HG03460 (cell line): ENCODE data around the gene ETV5.
A peak's percentile ranks its signal among the peaks of the same experiment; 100 is the strongest.
"Not testable (repeated sequence)": the region's sequence is repeated elsewhere in the genome, so short reads cannot be mapped to it uniquely, and the experiment has no call there.

ENCODE experiments used
- ATAC-seq: cut with Tn5 transposase; IDR thresholded peaks from one replicate; pipeline ENCODE4 v1.9.1; 2021; ENCODE audit not compliant: unreplicated experiment

Gene ETV5

DNA sequence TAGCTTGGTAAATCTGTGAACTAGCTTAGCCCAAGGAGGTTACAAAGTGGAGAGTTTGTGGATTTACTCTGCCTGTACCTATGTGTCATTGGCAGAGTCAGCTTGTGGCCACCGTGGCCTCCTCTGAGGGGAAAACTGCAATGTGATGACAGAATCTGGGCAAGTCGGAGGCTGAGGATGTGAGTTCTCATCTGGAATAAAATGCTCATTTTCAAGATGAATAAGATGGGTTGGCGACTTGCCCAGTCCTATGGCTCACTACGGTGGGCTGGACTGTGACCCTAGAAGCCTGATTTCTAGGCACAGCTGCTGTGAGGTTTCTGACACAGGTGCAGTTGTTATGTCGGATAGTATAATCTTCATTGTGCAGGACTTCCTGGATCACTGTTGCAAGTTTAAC is 83.7 kb downstream of the ETV5 start:
- ATAC-seq, result no peak

DNA sequence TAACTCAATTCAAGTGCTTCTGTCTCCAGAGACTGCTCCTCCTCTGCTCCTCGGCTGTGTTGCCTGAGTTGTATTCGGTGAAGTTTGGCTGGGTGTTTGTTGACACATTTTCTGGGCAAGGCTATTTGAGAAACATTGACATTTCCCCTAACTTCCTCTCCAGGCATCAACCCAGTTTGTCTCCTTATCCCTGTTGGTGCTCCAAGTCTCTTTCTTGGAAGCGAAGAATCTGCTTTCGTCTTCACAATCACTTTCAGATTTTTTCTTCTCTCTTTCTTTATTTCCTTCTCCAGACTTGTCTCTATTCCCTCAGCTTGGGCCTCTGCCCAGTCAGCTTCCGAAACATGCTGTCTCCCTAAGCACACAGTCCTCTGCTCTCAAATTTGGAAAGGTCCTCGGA is 84.7 kb downstream of the ETV5 start:
- ATAC-seq, result no peak

DNA sequence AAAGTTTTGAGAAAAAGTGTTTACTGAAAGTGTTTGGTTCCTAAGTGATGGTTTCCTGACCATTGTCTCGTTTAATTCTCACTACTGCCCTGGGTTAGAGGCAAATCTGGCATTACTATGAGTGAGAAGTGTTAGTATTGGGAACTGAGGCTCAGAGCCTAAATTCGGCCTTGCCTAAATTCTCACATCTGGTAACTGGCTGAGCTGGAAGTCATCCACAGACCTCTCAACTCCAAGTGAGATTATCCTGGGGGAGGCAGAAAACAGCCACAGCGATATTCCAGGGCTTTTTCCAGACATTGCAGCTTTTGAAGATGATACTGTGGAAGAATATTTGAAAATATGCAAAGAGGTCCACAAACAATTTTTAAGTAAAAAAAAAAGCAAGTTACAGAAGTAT is 86.0 kb downstream of the ETV5 start:
- no peak for ATAC-seq

DNA sequence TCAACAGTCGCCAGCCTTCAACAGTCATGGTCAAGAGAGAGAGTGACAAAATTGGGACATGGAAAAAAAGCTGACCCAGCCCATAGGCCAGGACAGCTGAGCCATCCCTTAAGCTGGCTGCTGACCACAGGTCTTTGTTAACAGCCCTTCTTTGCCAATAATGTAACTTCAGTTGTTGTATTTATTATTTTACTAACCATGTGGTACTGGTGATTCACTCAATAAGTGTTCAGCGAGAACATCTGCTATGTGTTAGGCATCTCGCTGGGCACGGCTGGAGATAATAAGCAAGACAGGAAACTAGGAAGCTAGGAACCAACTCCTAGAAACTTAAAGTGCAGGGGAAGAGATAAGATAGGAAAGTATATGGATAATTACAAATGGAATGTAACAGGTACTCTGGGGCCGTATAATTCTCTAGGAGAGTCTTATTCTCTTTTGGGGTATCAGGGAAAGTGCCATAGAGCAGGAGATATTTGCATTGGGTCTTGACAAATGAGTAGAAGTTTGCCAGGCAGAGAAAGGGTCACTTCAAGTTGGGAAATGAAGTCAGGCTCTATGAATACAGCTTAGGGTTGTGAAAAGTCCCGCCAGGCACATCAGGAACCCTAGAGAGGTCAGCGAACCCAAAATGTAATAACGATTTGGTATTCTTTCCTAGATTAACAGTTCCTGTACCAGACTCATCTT is 87.1 kb downstream of the ETV5 start:
- no peak for ATAC-seq

DNA sequence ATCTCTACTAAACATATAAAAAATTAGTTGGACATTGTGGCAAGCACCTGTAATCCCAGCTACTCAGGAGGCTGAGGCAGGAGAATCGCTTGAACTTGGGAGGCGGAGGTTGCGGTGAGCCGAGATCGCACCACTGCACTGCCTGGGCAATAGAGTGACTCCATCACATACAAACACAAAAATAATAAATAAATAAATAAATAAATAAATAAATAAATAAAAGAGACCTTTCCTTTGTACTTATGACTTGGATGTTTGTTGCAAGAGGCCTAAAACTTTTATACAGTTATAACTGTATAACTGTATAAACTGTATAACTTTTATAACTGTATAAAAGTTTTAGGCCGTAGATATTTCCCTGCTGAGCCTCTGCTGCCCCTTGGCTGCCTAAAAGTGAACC is 87.6 kb downstream of the ETV5 start:
- not testable (repeated sequence) for ATAC-seq

DNA sequence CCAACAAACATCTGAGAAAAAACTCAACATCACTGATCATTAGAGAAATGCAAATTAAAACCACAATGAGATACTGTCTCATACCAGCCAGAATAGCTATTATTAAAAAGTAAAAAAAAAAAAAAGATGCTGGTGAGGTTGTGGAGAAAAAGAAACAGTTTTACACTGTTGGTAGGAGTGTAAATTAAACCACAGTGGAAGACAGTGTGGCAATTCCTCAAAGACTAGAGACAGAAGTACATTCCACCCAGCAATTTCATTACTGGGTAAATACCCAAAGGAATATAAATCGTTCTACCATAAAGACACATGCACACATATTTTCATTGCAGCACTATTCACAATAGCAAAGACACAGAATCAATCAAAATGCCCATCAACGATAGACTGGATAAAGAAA is 89.6 kb downstream of the ETV5 start:
- ATAC-seq, result not testable (repeated sequence)

DNA sequence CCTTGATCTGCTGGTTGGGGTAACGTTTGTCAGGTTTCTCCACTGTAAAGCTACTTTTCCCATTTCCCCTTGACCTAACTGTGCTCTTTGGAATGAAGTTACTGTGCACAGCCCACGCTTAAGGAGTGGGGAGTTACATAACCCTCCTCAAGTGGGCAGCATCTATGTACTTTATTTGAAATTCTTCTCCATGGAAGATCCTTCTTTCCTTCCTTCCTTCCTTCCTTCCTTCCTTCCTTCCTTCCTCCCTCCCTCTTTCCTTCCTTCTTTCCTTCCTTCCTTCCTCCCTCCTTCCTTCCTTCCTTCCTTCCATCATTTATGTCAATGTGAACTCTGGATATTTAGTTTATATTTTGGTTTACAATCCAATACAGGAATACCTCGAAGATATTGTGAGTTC is 94.0 kb downstream of the ETV5 start:
- ATAC-seq, result no peak

DNA sequence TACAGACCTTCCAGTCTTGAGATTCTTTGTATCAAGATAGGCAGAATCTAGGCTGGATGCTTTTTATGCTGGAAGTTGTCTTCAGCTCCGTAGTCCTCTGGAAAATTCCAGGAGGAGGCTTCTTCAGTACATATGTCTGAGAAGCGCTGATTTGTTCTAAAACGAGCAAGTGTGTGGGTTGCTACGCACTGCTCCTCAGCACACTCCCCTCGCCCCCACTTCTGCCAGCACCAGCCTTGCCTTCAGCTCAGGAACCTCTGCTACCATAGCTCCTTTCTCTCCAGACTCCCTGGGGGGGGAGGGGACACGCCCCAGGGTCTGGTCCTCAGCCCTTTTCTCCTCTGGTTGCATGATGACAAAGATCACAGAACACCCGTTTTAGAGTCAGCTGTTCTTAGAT is 95.6 kb downstream of the ETV5 start:
- no peak for ATAC-seq

DNA sequence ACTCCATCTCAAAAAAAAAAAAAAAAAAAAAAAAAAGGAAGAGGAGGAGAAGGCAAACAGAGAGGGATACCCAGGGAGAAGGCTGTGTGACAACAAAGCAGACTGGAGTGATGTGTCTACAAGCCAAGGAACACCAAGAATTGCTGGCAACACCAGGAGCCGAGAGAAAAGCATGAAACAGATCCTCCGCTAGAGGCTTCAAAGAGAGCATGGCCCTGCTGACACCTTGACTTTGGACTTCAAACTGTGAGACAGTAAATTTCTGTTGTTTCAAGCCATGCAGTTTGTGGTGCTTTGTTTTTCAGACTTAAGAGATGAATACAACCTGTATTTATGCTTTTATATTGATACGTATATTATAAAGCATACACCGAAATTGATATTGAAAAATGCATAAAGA is 96.8 kb downstream of the ETV5 start:
- no peak for ATAC-seq

DNA sequence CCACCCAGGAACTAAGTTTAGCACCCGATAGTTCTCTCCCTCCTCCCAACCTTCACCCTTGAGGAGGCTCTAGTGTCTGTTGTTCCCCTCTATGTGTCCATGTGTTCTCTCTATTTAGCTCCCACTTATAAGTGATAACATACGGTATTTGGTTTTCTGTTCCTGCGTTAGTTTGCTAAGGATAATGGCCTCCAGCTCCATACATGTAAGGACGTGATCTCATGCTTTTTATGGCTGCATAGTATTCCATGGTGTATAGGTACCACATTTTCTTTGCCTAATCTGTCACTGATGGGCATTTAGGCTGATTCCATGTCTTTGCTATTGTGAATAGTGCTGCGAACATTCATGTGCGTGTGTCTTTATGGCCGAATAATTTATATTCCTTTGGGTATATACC is 104.2 kb downstream of the ETV5 start:
- ATAC-seq, result no peak

DNA sequence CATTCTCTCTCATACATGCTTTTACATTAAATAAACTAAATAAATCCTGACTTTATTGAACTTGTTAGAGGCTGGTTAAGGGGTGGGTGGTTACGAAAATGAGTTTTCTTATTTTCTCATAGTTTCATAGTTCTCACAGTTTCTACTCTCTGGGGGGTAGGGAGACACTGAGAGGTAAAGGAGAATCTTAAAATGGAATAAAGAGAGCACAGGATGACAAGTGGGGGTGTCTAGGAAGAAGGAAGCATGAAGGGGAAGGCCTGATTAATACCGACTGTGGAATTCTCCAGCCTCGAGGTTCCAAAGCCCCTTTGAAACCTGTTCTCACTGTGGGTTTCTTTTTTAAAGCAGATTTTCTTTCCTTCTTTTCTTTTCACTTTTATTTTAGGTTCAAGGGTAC is 104.7 kb downstream of the ETV5 start:
- ATAC-seq, result no peak

DNA sequence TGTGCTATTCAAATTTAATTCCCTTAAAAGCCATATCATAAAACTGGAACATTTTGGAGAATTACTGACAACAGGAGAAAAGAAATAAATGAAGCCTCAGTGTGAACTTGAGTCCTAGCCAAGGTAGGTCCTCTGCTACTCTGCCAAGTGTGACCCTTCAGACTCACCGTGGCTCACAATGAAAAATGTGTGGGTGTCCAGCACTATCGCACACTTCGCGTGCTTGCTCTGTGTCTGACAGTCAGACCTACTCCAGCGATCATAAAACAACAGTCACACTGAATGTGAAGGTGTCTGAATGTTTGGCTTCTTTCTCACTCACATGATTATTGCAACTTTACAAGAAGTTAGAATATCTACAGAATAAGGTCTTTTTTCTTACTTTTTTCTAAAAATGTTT is 105.3 kb downstream of the ETV5 start:
- ATAC-seq, result peak; percentile 42

DNA sequence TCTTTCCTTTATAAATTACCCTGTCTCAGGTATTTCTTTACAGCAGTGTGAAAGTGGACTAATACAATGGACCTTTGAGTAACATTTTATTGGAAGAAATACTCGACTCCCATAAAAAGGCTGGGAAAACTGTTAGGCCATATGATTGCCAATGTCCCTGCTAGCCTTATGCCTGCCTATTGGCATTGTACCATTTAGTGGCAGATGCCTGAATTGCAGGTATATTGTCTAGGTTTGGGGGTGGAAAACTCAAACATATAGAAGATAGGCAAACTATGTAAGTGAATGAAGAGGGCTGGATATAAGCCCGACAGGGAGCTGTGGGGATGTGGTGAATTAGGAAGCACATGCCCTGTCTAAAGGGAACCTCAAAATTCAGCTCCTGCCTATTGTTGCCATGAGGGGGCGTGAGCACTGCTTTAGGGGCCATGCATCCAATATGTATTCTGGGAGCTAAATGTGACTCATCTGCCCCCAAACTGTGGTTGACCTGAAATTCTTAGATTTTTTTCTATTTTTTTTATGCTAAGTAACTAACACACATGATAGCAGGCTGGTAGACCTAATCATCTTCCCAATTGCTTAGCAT is 105.9 kb downstream of the ETV5 start:
- ATAC-seq, result peak; percentile 57

DNA sequence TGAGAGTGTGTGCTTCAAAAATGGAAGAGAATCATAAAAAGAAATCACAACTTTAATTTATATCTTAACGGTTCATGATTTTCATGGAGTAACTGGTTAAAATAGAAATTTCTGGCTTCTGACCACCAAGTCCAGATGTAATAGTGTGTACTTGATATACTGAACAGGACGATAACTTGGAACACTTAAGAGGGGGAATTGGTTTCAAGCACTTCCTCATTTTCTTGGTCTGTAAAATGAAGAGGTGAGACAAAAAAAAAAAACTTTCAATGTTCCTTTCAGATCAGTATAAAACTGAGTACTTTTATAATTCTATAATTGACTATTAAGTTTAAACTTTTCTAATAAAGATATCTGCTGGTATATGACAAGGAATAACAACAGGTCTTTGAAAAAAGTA is 107.0 kb downstream of the ETV5 start:
- ATAC-seq, result no peak

DNA sequence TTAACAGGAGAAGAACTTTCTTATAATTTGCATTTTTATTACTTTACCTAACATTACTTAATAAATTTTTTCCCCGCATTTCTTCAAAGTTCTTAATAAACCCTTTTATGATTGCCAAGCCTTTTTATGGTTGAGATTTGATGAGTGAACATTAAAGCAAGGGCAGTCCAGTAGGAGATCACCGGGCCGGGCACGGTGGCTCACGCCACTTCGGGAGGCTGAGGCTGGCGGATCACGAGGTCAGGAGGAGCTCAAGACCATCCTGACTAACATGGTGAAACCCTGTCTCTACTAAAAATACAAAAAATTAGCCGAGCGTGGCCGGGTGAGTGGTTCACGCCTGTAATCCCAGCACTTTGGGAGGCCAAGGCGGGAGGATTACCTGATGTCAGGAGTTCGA is 109.7 kb downstream of the ETV5 start:
- ATAC-seq, result no peak

DNA sequence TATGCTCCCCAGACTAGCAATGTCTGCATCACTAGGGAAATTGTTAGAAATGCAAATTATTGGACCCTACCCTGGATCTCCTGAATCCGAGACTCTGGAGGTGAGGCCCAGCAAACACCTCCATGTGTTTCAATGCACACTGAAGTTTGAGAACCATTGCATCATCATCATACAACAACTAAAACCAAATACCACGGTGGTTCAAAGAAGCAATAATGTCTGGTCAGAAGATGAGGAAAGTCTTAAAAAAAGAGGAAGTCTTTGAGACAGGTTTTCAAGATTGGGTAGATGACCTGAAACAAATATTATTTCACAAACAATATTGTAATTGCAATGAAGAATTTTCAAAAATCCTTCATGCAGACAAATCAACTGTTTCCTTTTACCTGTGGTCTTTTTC is 110.8 kb downstream of the ETV5 start:
- no peak for ATAC-seq

DNA sequence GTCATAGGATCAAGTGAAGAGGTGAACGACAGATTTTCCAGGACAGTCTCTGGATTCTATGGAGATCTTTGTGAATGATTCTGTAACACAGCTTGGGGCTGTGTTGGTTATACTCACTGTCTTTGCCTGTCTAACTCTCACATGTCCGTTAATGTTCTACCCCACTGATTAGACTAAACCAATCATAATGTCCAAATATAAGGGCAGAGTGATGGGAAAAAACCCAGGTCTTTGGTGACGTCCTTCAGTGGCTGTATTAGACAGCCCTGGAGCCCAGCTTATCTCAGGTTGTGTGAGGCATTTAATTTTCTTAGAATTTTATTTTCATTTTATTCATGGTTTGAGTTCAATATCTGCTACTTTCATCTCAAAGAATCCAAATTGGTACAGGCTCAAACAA is 111.8 kb downstream of the ETV5 start:
- ATAC-seq, result no peak
